SU-DHL-6 (cell line): ENCODE results near the gene SFMBT2.

Experiments
- EZH2phosphoT487 ChIP-seq: fragments of 200-600 bp; sonication (generic), shearing (Covaris generic); conservative IDR thresholded peaks from 2 replicates; pipeline ENCODE4 v1.6.1; 2018; ENCODE audit warnings: mild to moderate bottlenecking, antibody characterized with exemption, low read length, moderate library complexity, mixed read lengths
- TF ChIP-seq, protein P1 (sequence below): fragments of 200-600 bp; sonication (generic); IDR thresholded peaks from one replicate; pipeline ENCODE4 v1.5.1; 2017; ENCODE audit warnings: antibody characterized with exemption, mild to moderate bottlenecking, low read length, moderate library complexity; ENCODE audit not compliant: insufficient read depth, poor library complexity, severe bottlenecking

- TF ChIP-seq, protein P1, sequence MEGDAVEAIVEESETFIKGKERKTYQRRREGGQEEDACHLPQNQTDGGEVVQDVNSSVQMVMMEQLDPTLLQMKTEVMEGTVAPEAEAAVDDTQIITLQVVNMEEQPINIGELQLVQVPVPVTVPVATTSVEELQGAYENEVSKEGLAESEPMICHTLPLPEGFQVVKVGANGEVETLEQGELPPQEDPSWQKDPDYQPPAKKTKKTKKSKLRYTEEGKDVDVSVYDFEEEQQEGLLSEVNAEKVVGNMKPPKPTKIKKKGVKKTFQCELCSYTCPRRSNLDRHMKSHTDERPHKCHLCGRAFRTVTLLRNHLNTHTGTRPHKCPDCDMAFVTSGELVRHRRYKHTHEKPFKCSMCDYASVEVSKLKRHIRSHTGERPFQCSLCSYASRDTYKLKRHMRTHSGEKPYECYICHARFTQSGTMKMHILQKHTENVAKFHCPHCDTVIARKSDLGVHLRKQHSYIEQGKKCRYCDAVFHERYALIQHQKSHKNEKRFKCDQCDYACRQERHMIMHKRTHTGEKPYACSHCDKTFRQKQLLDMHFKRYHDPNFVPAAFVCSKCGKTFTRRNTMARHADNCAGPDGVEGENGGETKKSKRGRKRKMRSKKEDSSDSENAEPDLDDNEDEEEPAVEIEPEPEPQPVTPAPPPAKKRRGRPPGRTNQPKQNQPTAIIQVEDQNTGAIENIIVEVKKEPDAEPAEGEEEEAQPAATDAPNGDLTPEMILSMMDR: no peak
- TF ChIP-seq EZH2phosphoT487: no peak
These were observed 191.9 kb downstream of the SFMBT2 start for GRCh38 chr10:7218968-7219367.
